Psoas muscle (tissue), 8 donors: ENCODE data around the gene MNT. TPM values are rescaled to one million over a fixed set of nuclear protein-coding genes. Genes with fewer than 3 reads are reported as not detected.

Experiments
- ATAC-seq, 4 donors: fragments of 200-7000 bp; cut with Tn5 transposase; one replicate each; pipeline ENCODE4 v1.9.1; 2020; ENCODE audit warnings: moderate library complexity in 3 of 4, mild to moderate bottlenecking in 2 of 4
- DNase-seq, 2 donors: peaks; one replicate each; pipeline ENCODE4 v3.0.0-alpha.2; 2020
- H3K27ac ChIP-seq: fragments of 200-600 bp; one replicate; pipeline ENCODE4 v1.8.0; 2022
- H3K27me3 ChIP-seq, 3 donors: fragments of 200-600 bp in 1 of 3; one replicate each; pipeline versions ENCODE4 v1.6.1 to v1.8.0; 2013 to 2022; ENCODE audit warnings: low read length in 2 of 3, mild to moderate bottlenecking in 2 of 3, moderate library complexity in 1 of 3; ENCODE audit not compliant: insufficient read depth in 3 of 3
- H3K36me3 ChIP-seq, 2 donors: fragments of 200-600 bp in 1 of 2; one replicate each; pipeline versions ENCODE4 v1.6.1 to v1.8.0; 2013 to 2022; ENCODE audit warnings: low read depth in 1 of 2, mild to moderate bottlenecking in 1 of 2, moderate library complexity in 1 of 2; ENCODE audit not compliant: insufficient read depth in 1 of 2
- H3K4me1 ChIP-seq: fragments of 200-600 bp; one replicate; pipeline ENCODE4 v1.8.0; 2022
- H3K4me3 ChIP-seq: fragments of 200-600 bp; one replicate; pipeline ENCODE4 v1.8.0; 2022; ENCODE audit warnings: mild to moderate bottlenecking
- H3K9me3 ChIP-seq: fragments of 200-600 bp; one replicate; pipeline ENCODE4 v1.8.0; 2022
- WGBS, 3 donors: extraction: QIAGEN DNeasy Blood & Tissue Kit; methylation state at CpG; one replicate each; pipeline versions ENCODE4 v1.1.6 to v1.1.7; 2013; 5-methylcytosine and 5-hydroxymethylcytosine counted together
- intact Hi-C, 2 donors: fragments of 100-400 bp; cut with DNase I; formaldehyde crosslinking; loops; one replicate each; pipeline versions ENCODE4 v1.11.0 to v1.14.2; 2022
- polyA plus RNA-seq, 3 donors: library from polyadenylated mRNA; stranded (reverse); fragments of 200-250 nt; gene quantifications; one replicate each; pipeline ENCODE4 v1.2.3, GENCODE V29; 2013
- total RNA-seq, 4 donors: library from RNA; stranded (reverse); fragmentation: NEBNext Ultra II Directional in 2 of 4; extraction: Animal tissue kit (Norgen Biotek cat#: 25700) in 2 of 4; gene quantifications; one replicate each; pipeline versions ENCODE4 v1.2.1 to v1.2.4, GENCODE V29; 2021 to 2023
- TF ChIP-seq, protein P1 (sequence below): fragments of 200-600 bp; IDR thresholded peaks from one replicate; pipeline ENCODE4 v1.8.0; 2022; ENCODE audit warnings: antibody characterized with exemption
- donor health status: healthy with polysubstance abuse.
- donor health status: DM: no; HTN: no; CAD: no; lungs with moderate emphysema.
- donor health status: Bipolar disorder and iron deficiency.
- donor health status: healthy.
- donor health status: DM: yes; HTN: yes; CAD: no.
- donor health status: DM: no; HTN: no; CAD: no.
- donor health status: DM: no; HTN: no; CAD: no.
- donor health status: DM: yes; HTN: yes; CAD: no.

MNT gene
- total and polyA plus RNA-seq, 7 donors, result 2.5 to 11.7 (median 7.0) TPM

- H3K27me3 ChIP-seq, result no peaks in the 10 kb centered on the region
- peak; percentile 65 to 79 for DNase-seq
- peaks cover 14 to 43% of the 10 kb centered on the region in 2 donors for H3K36me3 ChIP-seq
- H3K4me3 ChIP-seq, result peak within 1 kb of the TSS; percentile 79
- peak; percentile 53 to 66 (median 60) for ATAC-seq
- H3K9me3 ChIP-seq, result no peaks in the 10 kb centered on the region
- WGBS, 3 donors, result 0 to 2% (median 0%) methylated on average over 32 to 77 of the region's 77 CpGs
- TF ChIP-seq, protein P1, sequence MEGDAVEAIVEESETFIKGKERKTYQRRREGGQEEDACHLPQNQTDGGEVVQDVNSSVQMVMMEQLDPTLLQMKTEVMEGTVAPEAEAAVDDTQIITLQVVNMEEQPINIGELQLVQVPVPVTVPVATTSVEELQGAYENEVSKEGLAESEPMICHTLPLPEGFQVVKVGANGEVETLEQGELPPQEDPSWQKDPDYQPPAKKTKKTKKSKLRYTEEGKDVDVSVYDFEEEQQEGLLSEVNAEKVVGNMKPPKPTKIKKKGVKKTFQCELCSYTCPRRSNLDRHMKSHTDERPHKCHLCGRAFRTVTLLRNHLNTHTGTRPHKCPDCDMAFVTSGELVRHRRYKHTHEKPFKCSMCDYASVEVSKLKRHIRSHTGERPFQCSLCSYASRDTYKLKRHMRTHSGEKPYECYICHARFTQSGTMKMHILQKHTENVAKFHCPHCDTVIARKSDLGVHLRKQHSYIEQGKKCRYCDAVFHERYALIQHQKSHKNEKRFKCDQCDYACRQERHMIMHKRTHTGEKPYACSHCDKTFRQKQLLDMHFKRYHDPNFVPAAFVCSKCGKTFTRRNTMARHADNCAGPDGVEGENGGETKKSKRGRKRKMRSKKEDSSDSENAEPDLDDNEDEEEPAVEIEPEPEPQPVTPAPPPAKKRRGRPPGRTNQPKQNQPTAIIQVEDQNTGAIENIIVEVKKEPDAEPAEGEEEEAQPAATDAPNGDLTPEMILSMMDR, result no peak
- peaks cover 10% of the 10 kb centered on the region for H3K4me1 ChIP-seq
- peak within 1 kb of the TSS; percentile 85 for H3K27ac ChIP-seq
- intact Hi-C loops, result loop anchor here in 1 of 2 donors (2.0 kb wide), 1 partner anchor 34 kb away; the partner anchor contains the start of genes SMG6 and SRR
Observed at GRCh38 chr17:2336852-2337543, 63.9 kb downstream of the MNT start, which contains the start of gene SGSM2. TSS of gene SGSM2 (plus strand) at chr17:2337501. CDS start at chr17:2337689, 188 bp downstream.

GRCh38 chr17:2336215-2336851 is 64.5 kb downstream of the MNT start, which contains the start of gene TSR1:
TSS of gene TSR1 (minus strand) at chr17:2336457. CDS start at chr17:2336427, 30 bp downstream.
- 0 to 1% (median 1%) methylated on average over 48 of the region's 48 CpGs for WGBS, 3 donors
- TF ChIP-seq, protein P1, result no peak
- Histone ChIP-seq H3K4me3 (peak within 1 kb of the TSS; percentile 79), H3K4me1 (peaks cover 10% of the 10 kb centered on the region), H3K9me3 (no peaks in the 10 kb centered on the region), H3K27ac (peak within 1 kb of the TSS; percentile 85), H3K36me3 (peaks cover 15 to 43% of the 10 kb centered on the region in 2 donors), H3K27me3 (no peaks in the 10 kb centered on the region)
- peak; percentile 93 to 95 for DNase-seq
- intact Hi-C loops, result loop anchor here in 1 of 2 donors (2.0 kb wide), 1 partner anchor 34 kb away; the partner anchor contains the start of genes SMG6 and SRR
- ATAC-seq, result peak; percentile 93 to 96 (median 95)

- intact Hi-C loops, result loop anchor here in 1 of 2 donors (2.0 kb wide), 1 partner anchor 33 kb away; the partner anchor contains the start of genes SMG6 and SRR
- 1 to 3% (median 2%) methylated on average over 17 of the region's 17 CpGs for WGBS, 3 donors
- no peaks in the 10 kb centered on the region for H3K27me3 ChIP-seq
- peak overlapping the region; percentile 85 for H3K27ac ChIP-seq
- peaks cover 10% of the 10 kb centered on the region for H3K4me1 ChIP-seq
- peak overlapping the region; percentile 79 for H3K4me3 ChIP-seq
- H3K36me3 ChIP-seq, result peaks cover 19 to 47% of the 10 kb centered on the region in 2 donors
- TF ChIP-seq, protein P1, result no peak
- DNase-seq (no peak), ATAC-seq (peak in 1 of 4 donors; percentile 0)
- no peaks in the 10 kb centered on the region for H3K9me3 ChIP-seq
Observed at GRCh38 chr17:2335726-2336214, 65.1 kb downstream of the MNT start.

Other genes with a start within 250 kb of the MNT start
- gene SMG6, start 97.3 kb downstream of the MNT start, total RNA-seq, result 10 to 100 TPM; 16.3 to 24.1 (median 19.7) TPM
- gene SMG6, start 97.3 kb downstream of the MNT start, polyA plus RNA-seq, result 10 to 100 TPM in 2 of 3 donors, 1 to 10 TPM in 1; 9.4 to 14.3 (median 11.6) TPM
- 1 to 10 TPM; 3.9 to 9.1 (median 5.4) TPM for gene SRR, start 97.1 kb downstream of the MNT start, total RNA-seq
- 1 to 10 TPM; 2.2 to 9.6 (median 3.0) TPM for gene SRR, start 97.1 kb downstream of the MNT start, polyA plus RNA-seq
- gene TSR1, start 64.6 kb downstream of the MNT start, total RNA-seq, result 10 to 100 TPM; 36.6 to 64.2 (median 54.7) TPM
- 10 to 100 TPM; 31.0 to 63.4 (median 50.9) TPM for gene TSR1, start 64.6 kb downstream of the MNT start, polyA plus RNA-seq
- gene SGSM2, start 63.6 kb downstream of the MNT start, total RNA-seq, result 10 to 100 TPM; 12.1 to 25.6 (median 18.6) TPM
- 10 to 100 TPM in 1 of 3 donors, 1 to 10 TPM in 2; 9.6 to 13.5 (median 9.6) TPM for gene SGSM2, start 63.6 kb downstream of the MNT start, polyA plus RNA-seq
- 10 to 100 TPM; 20.9 to 33.0 (median 24.0) TPM for gene METTL16, start 110.8 kb upstream of the MNT start, total RNA-seq
- gene METTL16, start 110.8 kb upstream of the MNT start, polyA plus RNA-seq, result 10 to 100 TPM; 11.2 to 26.9 (median 17.1) TPM
- 100 to 1,000 TPM; 118 to 168 (median 147) TPM for gene PAFAH1B1, start 192.6 kb upstream of the MNT start, total RNA-seq
- gene PAFAH1B1, start 192.6 kb upstream of the MNT start, polyA plus RNA-seq, result 100 to 1,000 TPM in 1 of 3 donors, 10 to 100 TPM in 2; 43.8 to 157 (median 53.8) TPM